SU-DHL-6 (cell line): ENCODE results near the gene TMEM163.

ENCODE experiments used
- H2AFZ ChIP-seq: fragments of 200-600 bp; sonication (generic); 2 replicates; pipeline ENCODE4 v1.6.1; 2014; ENCODE audit warnings: low read depth, mild to moderate bottlenecking, moderate library complexity, mixed read lengths, antibody characterized with exemption, low read length; ENCODE audit not compliant: severe bottlenecking
- H3F3A ChIP-seq: fragments of 200-600 bp; shearing (Covaris generic); 2 replicates; pipeline ENCODE4 v1.6.0; 2016; ENCODE audit warnings: antibody characterized with exemption, mild to moderate bottlenecking; ENCODE audit not compliant: insufficient read depth
- H3K27ac ChIP-seq: fragments of 200-600 bp; sonication (generic); 2 replicates; pipeline ENCODE4 v1.5.1; 2016; ENCODE audit warnings: low read depth, mild to moderate bottlenecking, low read length, moderate library complexity, mixed read lengths
- H3K27me3 ChIP-seq: fragments of 200-600 bp; sonication (generic), shearing (Covaris generic); 2 replicates; pipeline ENCODE4 v1.6.0; 2014; ENCODE audit warnings: mild to moderate bottlenecking, low read length
- H3K36me3 ChIP-seq: fragments of 200-600 bp; sonication (generic); 2 replicates; pipeline ENCODE4 v1.6.1; 2014; ENCODE audit warnings: mild to moderate bottlenecking, low read length, mixed read lengths
- H3K4me2 ChIP-seq: fragments of 300-600, 200-600 bp; shearing (Covaris generic), sonication (generic); 2 replicates; pipeline ENCODE4 v1.6.0; 2014; ENCODE audit warnings: low read length, low read depth, mild to moderate bottlenecking; ENCODE audit not compliant: poor library complexity, severe bottlenecking
- H3K4me3 ChIP-seq: fragments of 200-600 bp; sonication (generic); 2 replicates; pipeline ENCODE4 v1.5.1; 2014; ENCODE audit warnings: antibody characterized with exemption, low read length, mild to moderate bottlenecking, mixed read lengths; ENCODE audit not compliant: insufficient read depth, poor library complexity, severe bottlenecking
- H3K79me2 ChIP-seq: fragments of 200-600 bp; sonication (generic); 2 replicates; pipeline ENCODE4 v1.6.1; 2014; ENCODE audit warnings: mild to moderate bottlenecking, low read length, moderate library complexity; ENCODE audit not compliant: insufficient read depth
- H3K9ac ChIP-seq: fragments of 200-600 bp; sonication (generic); 2 replicates; pipeline ENCODE4 v1.7.0; 2014; ENCODE audit warnings: mild to moderate bottlenecking, low read length
- H3K9me2 ChIP-seq: fragments of 200-600 bp; sonication (generic); replicated peaks from 2 replicates; pipeline ENCODE4 v1.6.1; 2014; ENCODE audit warnings: low read length; ENCODE audit not compliant: insufficient read depth
- H3K9me3 ChIP-seq: fragments of 200-600 bp; sonication (generic); 2 replicates; pipeline ENCODE4 v1.6.1; 2014; ENCODE audit warnings: low read length, mixed read lengths; ENCODE audit not compliant: insufficient read depth
- H4K20me1 ChIP-seq: fragments of 200-600 bp; sonication (generic); 2 replicates; pipeline ENCODE4 v1.6.1; 2014; ENCODE audit warnings: low read depth, mild to moderate bottlenecking, antibody characterized with exemption, low read length, moderate library complexity, mixed read lengths
- EZH2phosphoT487 ChIP-seq: fragments of 200-600 bp; sonication (generic), shearing (Covaris generic); conservative IDR thresholded peaks from 2 replicates; pipeline ENCODE4 v1.6.1; 2018; ENCODE audit warnings: mild to moderate bottlenecking, antibody characterized with exemption, low read length, moderate library complexity, mixed read lengths
- TF ChIP-seq, protein P1 (sequence below): fragments of 200-600 bp; sonication (generic); IDR thresholded peaks from one replicate; pipeline ENCODE4 v1.5.1; 2017; ENCODE audit warnings: antibody characterized with exemption, mild to moderate bottlenecking, low read length, moderate library complexity; ENCODE audit not compliant: insufficient read depth, poor library complexity, severe bottlenecking

Gene TMEM163

DNA sequence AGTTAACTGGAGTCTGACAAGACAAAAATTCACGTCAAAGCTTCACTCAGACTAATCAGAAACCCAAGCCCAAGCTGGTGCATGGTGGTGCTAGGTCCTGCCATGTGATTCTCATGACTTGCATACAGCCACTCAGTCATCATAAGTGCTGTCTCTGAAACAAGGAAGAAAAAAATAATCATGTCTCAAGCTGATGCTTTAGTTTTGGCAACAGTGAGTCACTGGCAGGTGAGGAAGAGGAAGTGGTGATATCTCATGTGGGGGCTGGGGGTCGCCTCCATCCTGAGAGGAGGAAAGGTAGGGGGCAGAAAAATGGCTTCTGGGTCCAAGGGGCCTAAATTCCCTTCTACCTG, 136.3 kb downstream of the TMEM163 start:
- H4K20me1 ChIP-seq: no peaks in the 10 kb centered on the region
- H3K4me2 ChIP-seq: no peak overlapping the region
- no peaks in the 10 kb centered on the region for H3F3A ChIP-seq
- H3K27ac ChIP-seq: no peak overlapping the region
- H3K9me2 ChIP-seq: no peaks in the 10 kb centered on the region
- no peak overlapping the region for H2AFZ ChIP-seq
- no peak overlapping the region for H3K4me3 ChIP-seq
- no peak overlapping the region for H3K9ac ChIP-seq
- H3K79me2 ChIP-seq: no peaks in the 10 kb centered on the region
- no peaks in the 10 kb centered on the region for H3K27me3 ChIP-seq
- H3K9me3 ChIP-seq: no peaks in the 10 kb centered on the region
- TF ChIP-seq, protein P1, sequence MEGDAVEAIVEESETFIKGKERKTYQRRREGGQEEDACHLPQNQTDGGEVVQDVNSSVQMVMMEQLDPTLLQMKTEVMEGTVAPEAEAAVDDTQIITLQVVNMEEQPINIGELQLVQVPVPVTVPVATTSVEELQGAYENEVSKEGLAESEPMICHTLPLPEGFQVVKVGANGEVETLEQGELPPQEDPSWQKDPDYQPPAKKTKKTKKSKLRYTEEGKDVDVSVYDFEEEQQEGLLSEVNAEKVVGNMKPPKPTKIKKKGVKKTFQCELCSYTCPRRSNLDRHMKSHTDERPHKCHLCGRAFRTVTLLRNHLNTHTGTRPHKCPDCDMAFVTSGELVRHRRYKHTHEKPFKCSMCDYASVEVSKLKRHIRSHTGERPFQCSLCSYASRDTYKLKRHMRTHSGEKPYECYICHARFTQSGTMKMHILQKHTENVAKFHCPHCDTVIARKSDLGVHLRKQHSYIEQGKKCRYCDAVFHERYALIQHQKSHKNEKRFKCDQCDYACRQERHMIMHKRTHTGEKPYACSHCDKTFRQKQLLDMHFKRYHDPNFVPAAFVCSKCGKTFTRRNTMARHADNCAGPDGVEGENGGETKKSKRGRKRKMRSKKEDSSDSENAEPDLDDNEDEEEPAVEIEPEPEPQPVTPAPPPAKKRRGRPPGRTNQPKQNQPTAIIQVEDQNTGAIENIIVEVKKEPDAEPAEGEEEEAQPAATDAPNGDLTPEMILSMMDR: no peak
- TF ChIP-seq EZH2phosphoT487: no peak
- H3K36me3 ChIP-seq: no peaks in the 10 kb centered on the region

DNA sequence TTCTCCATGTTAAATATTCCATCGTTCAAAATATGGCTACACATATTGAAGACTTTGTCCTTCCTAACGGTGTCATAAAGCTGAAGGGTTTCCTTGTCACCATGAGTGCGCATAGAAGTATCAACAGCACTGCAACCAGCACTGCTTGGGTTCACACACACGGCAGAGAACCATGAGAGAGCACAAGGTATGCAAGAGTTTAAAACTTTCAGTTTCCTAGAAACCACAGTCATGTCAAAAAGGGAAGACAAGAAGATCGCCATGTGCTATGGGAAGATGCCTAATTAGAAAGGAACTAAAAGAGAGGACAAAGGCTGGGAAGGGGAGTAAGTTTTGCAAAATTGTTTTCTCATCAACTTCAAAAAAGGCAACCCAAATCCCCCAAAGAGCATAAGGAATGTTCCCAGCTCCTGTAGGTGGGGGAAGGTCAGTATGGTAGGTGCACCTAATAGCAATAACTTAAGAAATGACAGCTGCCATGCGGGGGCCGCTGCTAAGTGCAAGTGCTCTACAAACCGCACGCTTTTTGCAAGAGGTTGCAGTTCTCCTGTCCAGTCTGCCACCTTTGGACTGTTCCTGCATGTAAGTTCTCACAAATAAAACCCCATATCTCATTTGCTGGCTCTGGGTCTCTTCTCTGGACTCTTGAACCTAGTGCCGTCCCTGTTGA, 136.8 kb downstream of the TMEM163 start:
- no peak overlapping the region for H3K27ac ChIP-seq
- no peak overlapping the region for H3K4me2 ChIP-seq

DNA sequence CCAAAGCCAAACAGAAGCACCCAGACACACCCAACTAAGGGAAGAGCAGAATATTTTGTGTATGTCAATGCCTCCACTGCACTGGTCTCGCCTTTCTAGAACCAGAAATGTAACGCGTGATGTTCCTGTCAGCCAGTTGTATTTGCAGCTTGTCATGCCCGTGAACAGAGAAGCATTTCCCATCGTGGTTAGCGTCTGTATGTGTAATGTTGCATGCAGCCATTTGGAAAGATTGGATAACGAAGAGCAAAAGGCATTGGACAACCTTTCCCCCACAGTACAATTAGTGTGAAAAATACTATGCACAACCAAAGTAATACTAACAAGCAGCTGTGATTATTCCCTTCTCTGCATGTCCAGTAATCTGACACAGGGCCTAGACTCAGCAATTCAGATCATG, 140.5 kb downstream of the TMEM163 start:
- Histone ChIP-seq H2AFZ (no peak overlapping the region), H3F3A (no peaks in the 10 kb centered on the region), H3K9me3 (no peaks in the 10 kb centered on the region), H3K27ac (no peak overlapping the region), H3K4me2 (no peak overlapping the region), H3K9ac (no peak overlapping the region), H3K36me3 (no peaks in the 10 kb centered on the region), H4K20me1 (no peaks in the 10 kb centered on the region), H3K79me2 (no peaks in the 10 kb centered on the region), H3K27me3 (no peaks in the 10 kb centered on the region), H3K9me2 (no peaks in the 10 kb centered on the region), H3K4me3 (no peak overlapping the region)
- TF ChIP-seq EZH2phosphoT487: no peak
- TF ChIP-seq, protein P1: no peak

More for the DNA sequence above, 136.8 kb downstream of the TMEM163 start:
- Histone ChIP-seq H3F3A (no peaks in the 10 kb centered on the region), H3K4me3 (no peak overlapping the region), H3K9ac (no peak overlapping the region), H2AFZ (no peak overlapping the region), H3K36me3 (no peaks in the 10 kb centered on the region), H3K9me2 (no peaks in the 10 kb centered on the region), H3K27me3 (no peaks in the 10 kb centered on the region), H4K20me1 (no peaks in the 10 kb centered on the region), H3K79me2 (no peaks in the 10 kb centered on the region), H3K9me3 (no peaks in the 10 kb centered on the region)
- TF ChIP-seq, protein P1: no peak
- no peak for TF ChIP-seq EZH2phosphoT487
